GM12878 (cell line): ENCODE results near the gene NLRC5. TPM values are rescaled to one million over a fixed set of nuclear protein-coding genes. Genes with fewer than 3 reads are reported as not detected.

ENCODE experiments used
- ATAC-seq: fragments of 200-7000 bp; cut with Tn5 transposase; 3 replicates; pipeline ENCODE4 v1.9.1; 2020; ENCODE audit warnings: mild to moderate bottlenecking, moderate library complexity
- BruUV-seq: library from RNA; stranded (reverse); fragments of 400-500 nt; replicated peaks from 2 replicates; lab custom pipeline; 2021; lab: Mats Ljungman, UMichigan
- CTCF ChIA-PET: fragments of 300-600 bp; sonication (Branson Sonifier 250); formaldehyde crosslinking; extraction: SDS; loops from one replicate; lab custom pipeline; 2021; ENCODE audit warnings: inconsistent platforms; lab: Yijun Ruan, JAX
- POLR2A ChIA-PET: fragments of 350-600 bp; formaldehyde crosslinking; extraction: SDS; loops from one replicate; lab custom pipeline; 2021; ENCODE audit warnings: inconsistent platforms; lab: Charles Lee
- RAD21 ChIA-PET: fragments of 300-600 bp; sonication (Branson Sonifier 250); formaldehyde crosslinking; loops from one replicate; lab custom pipeline; 2023; ENCODE audit warnings: antibody characterized with exemption; ENCODE audit not compliant: unreplicated experiment; lab: Charles Lee
- SMC1A ChIA-PET: fragments of 300-600 bp; sonication (Branson Sonifier 250); formaldehyde crosslinking; loops from one replicate; lab custom pipeline; 2023; ENCODE audit not compliant: unreplicated experiment, uncharacterized antibody; lab: Charles Lee
- DNase-seq: peaks from one replicate; pipeline ENCODE4 v3.0.0-alpha.2; 2011; ENCODE audit warnings: low read depth, low spot score
- FAIRE-seq: peaks from 3 replicates; lab custom pipeline; 2011; peaks lifted over from hg19 to GRCh38; lab: Jason Lieb, UNC
- H2AFZ ChIP-seq: 2 replicates; pipeline ENCODE4 v1.6.0; 2011; ENCODE audit warnings: low read depth, low read length, control low read depth; ENCODE audit not compliant: control insufficient read depth
- H3K27ac ChIP-seq: 2 replicates; pipeline ENCODE4 v1.5.1; 2011; ENCODE audit warnings: control low read depth; ENCODE audit not compliant: control insufficient read depth, insufficient read depth
- H3K27me3 ChIP-seq, 2 experiments: replicated peaks in 1 of 2; 2 replicates each; pipeline versions ENCODE4 v1.6.0 to v1.6.1; 2011; ENCODE audit warnings: low read length in 1 of 2; ENCODE audit not compliant: control insufficient read depth in 2 of 2, insufficient read depth in 2 of 2
- H3K36me3 ChIP-seq, 2 experiments: 2 replicates each; pipeline ENCODE4 v1.5.1; 2011; ENCODE audit warnings: low read length in 1 of 2; ENCODE audit not compliant: control insufficient read depth in 2 of 2, insufficient read depth in 2 of 2
- H3K4me1 ChIP-seq: 2 replicates; pipeline ENCODE4 v1.6.1; 2011; ENCODE audit warnings: mild to moderate bottlenecking, low read length, moderate library complexity, mixed read lengths; ENCODE audit not compliant: control insufficient read depth, insufficient read depth
- H3K4me2 ChIP-seq: 2 replicates; pipeline ENCODE4 v1.6.0; 2011; ENCODE audit warnings: control low read depth; ENCODE audit not compliant: control insufficient read depth, insufficient read depth
- H3K4me3 ChIP-seq: fragments of 200-600 bp; sonication (generic); 2 replicates; pipeline ENCODE4 v1.5.1; 2016
- H3K79me2 ChIP-seq: 2 replicates; pipeline ENCODE4 v1.6.0; 2011; ENCODE audit warnings: low read length; ENCODE audit not compliant: control insufficient read depth, insufficient read depth
- H3K9ac ChIP-seq: 2 replicates; pipeline ENCODE4 v1.8.0; 2011; ENCODE audit warnings: low read length, control low read depth, mixed read lengths; ENCODE audit not compliant: control insufficient read depth, insufficient read depth
- H3K9me3 ChIP-seq: replicated peaks from 3 replicates; pipeline ENCODE4 v1.5.1; 2011; ENCODE audit warnings: mild to moderate bottlenecking, low read length; ENCODE audit not compliant: control insufficient read depth, insufficient read depth
- H4K20me1 ChIP-seq: 2 replicates; pipeline ENCODE4 v1.6.0; 2011; ENCODE audit not compliant: control insufficient read depth, insufficient read depth
- ATF2 ChIP-seq: IDR thresholded peaks from 2 replicates; pipeline ENCODE4 v1.6.1; 2012; ENCODE audit warnings: low read length, inconsistent platforms
- BCL11A ChIP-seq: IDR thresholded peaks from 2 replicates; pipeline ENCODE4 v1.6.1; 2011; ENCODE audit warnings: low read depth, low read length
- IKZF1 ChIP-seq: fragments of 450-650 bp; conservative IDR thresholded peaks from 2 replicates; pipeline ENCODE4 v1.6.1; 2017; ENCODE audit warnings: antibody characterized with exemption, mild to moderate bottlenecking
- MEF2A ChIP-seq: IDR thresholded peaks from 2 replicates; pipeline ENCODE4 v1.6.1; 2011; ENCODE audit warnings: low read depth, mild to moderate bottlenecking, low read length, moderate library complexity; ENCODE audit not compliant: insufficient read depth
- MYB ChIP-seq: fragments of 150-350 bp; IDR thresholded peaks from 2 replicates; pipeline ENCODE4 v1.6.1; 2014; ENCODE audit warnings: mild to moderate bottlenecking, low read depth, low read length, borderline replicate concordance
- NBN ChIP-seq: fragments of 450-650 bp; IDR thresholded peaks from 2 replicates; pipeline ENCODE4 v1.6.1; 2016
- NR2C2 ChIP-seq: IDR thresholded peaks from 2 replicates; pipeline ENCODE4 v1.6.1; 2011; ENCODE audit warnings: borderline replicate concordance, low read depth; ENCODE audit not compliant: control insufficient read depth, insufficient read length
- NRF1 ChIP-seq: conservative IDR thresholded peaks from 2 replicates; pipeline ENCODE4 v1.6.1; 2011; ENCODE audit warnings: mild to moderate bottlenecking, low read depth, low read length, improper control_type of control experiment
- PML ChIP-seq: IDR thresholded peaks from 2 replicates; pipeline ENCODE4 v1.6.1; 2012; ENCODE audit warnings: low read length, inconsistent platforms
- POU2F2 ChIP-seq: IDR thresholded peaks from 3 replicates; pipeline ENCODE4 v1.6.1; 2011; ENCODE audit warnings: low read depth, mild to moderate bottlenecking, low read length, borderline replicate concordance
- RCOR1 ChIP-seq: conservative IDR thresholded peaks from 2 replicates; pipeline ENCODE4 v1.6.1; 2012; ENCODE audit warnings: low read depth, low read length, improper control_type of control experiment
- REST ChIP-seq: IDR thresholded peaks from 2 replicates; pipeline ENCODE4 v1.6.1; 2012; ENCODE audit warnings: mild to moderate bottlenecking, low read depth, low read length
- RUNX3 ChIP-seq: IDR thresholded peaks from 2 replicates; pipeline ENCODE4 v1.6.1; 2012; ENCODE audit warnings: low read length, inconsistent platforms
- SIN3A ChIP-seq: IDR thresholded peaks from 2 replicates; pipeline ENCODE4 v1.6.1; 2012; ENCODE audit warnings: low read depth, low read length, improper control_type of control experiment
- USF1 ChIP-seq: IDR thresholded peaks from 2 replicates; pipeline ENCODE4 v1.6.1; 2011; ENCODE audit warnings: borderline replicate concordance, low read depth, mild to moderate bottlenecking, moderate library complexity, mixed read lengths, low read length; ENCODE audit not compliant: insufficient read depth; ENCODE audit errors: extremely low read length
- WGBS: methylation state at CpG from one replicate; pipeline ENCODE4 v1.1.6; 2016; ENCODE audit warnings: low lambda C conversion rate; ENCODE audit not compliant: insufficient replicate concordance, insufficient coverage; ENCODE audit errors: missing lambda C conversion rate; 5-methylcytosine and 5-hydroxymethylcytosine counted together
- in situ Hi-C: fragments of 300-500 bp; cut with MboI; formaldehyde crosslinking; loops from 9 replicates; pipeline ENCODE4 v1.14.3; 2018; ENCODE audit warnings: mixed read lengths
- intact Hi-C: fragments of 100-400 bp; cut with micrococcal nuclease; formaldehyde crosslinking; loops from one replicate; pipeline ENCODE4 v1.14.2; 2022; ENCODE audit not compliant: unreplicated experiment
- polyA plus RNA-seq, 11 experiments: library from polyadenylated mRNA; depleted of rRNA in 4 of 11; unstranded in 6 of 11; stranded (reverse) in 5 of 11; fragments of >200 nt; fragmentation: Nextera tagmentation in 4 of 11; fragmentation: Illumina TruSeq in 1 of 11; extraction: Ambion mirVana in 4 of 11; extraction: Trizol in 1 of 11; gene quantifications; 1 replicate in 1 of 11; 2 replicates in 10 of 11; pipeline versions ENCODE4 v1.2.1 to v1.2.3, GENCODE V29; 2011 to 2016; ENCODE audit warnings: inconsistent platforms in 2 of 11, missing spikeins in 2 of 11, low read depth in 1 of 11
- total RNA-seq, 4 experiments: library from RNA; depleted of rRNA in 3 of 4; stranded (reverse); fragments of >200 nt in 3 of 4; fragmentation: Illumina TruSeq in 1 of 4; extraction: Trizol in 1 of 4; gene quantifications; 2 replicates each; pipeline versions ENCODE4 v1.2.1 to v1.2.3, GENCODE V29; 2013 to 2021

NLRC5 gene
- total and polyA plus RNA-seq, 10 of the 15 experiments (the other 5 are each of a cell fraction or from before 2014, with no cell fraction given) = 13.1 to 105 (median 57.3) TPM

GRCh38 chr16:57107321-57107922, 118.1 kb downstream of the NLRC5 start:
- H4K20me1 ChIP-seq = no peaks in the 10 kb centered on the region
- H3K27me3 ChIP-seq = no peaks in the 10 kb centered on the region
- no peaks in the 10 kb centered on the region for H3K9me3 ChIP-seq
- H3K36me3 ChIP-seq = no peaks in the 10 kb centered on the region
- intact Hi-C loops = no loop called here
- in situ Hi-C loops = no loop called here
- 48% methylated on average over 9 of the region's 9 CpGs for WGBS
- POLR2A ChIA-PET = interaction anchor here (0.7 kb wide), 2 partner anchors 21 to 30 kb away, joined by 4 read pairs; no protein-coding TSS in a partner anchor
- no peak overlapping the region for H3K4me3 ChIP-seq
- TF ChIP-seq REST (no peak), NRF1 (no peak), IKZF1 (no peak), RUNX3 (no peak), USF1 (no peak), NBN (no peak), NR2C2 (no peak), POU2F2 (no peak), MEF2A (no peak), SIN3A (no peak), RCOR1 (no peak), PML (no peak), ATF2 (no peak), BCL11A (no peak), MYB (no peak)
- TF ChIP-seq, all 136 proteins: peak for 0
- Histone ChIP-seq H3K27ac (no peak overlapping the region), H3K4me1 (peaks cover 18% of the 10 kb centered on the region), H3K9ac (no peak overlapping the region), H3K4me2 (no peak overlapping the region), H2AFZ (no peak overlapping the region), H3K79me2 (no peaks in the 10 kb centered on the region)
- DNase-seq (no peak), ATAC-seq (peak; percentile 13), FAIRE-seq (no peak)
- ChIA-PET RAD21 (interaction anchor here (1.3 kb wide), 1 partner anchor 98 kb away, joined by 4 read pairs; no protein-coding TSS in a partner anchor), CTCF (interaction anchor here (0.7 to 2.7 kb wide), 3 partner anchors 14 to 71 kb away, joined by 3 to 15 read pairs (median 4); partner anchors contain the start of gene CPNE2), SMC1A (interaction anchor here (0.9 to 1.0 kb wide), 2 partner anchors 24 to 43 kb away, joined by 3 read pairs; no protein-coding TSS in a partner anchor)
- BruUV-seq = no TSS peak
